GM12892 (cell line): Measurements from ENCODE around the gene ADAMTS16.

Experiments
- POLR2A ChIP-seq: IDR thresholded peaks from 2 replicates; pipeline ENCODE4 v1.6.1; 2011; ENCODE audit warnings: low read depth, low read length, control low read depth
- TAF1 ChIP-seq: IDR thresholded peaks from 2 replicates; pipeline ENCODE4 v1.6.1; 2011; ENCODE audit warnings: low read depth, mild to moderate bottlenecking, control low read depth, low read length, borderline replicate concordance

GRCh38 chr5:5203451-5203850, 63.3 kb downstream of the ADAMTS16 start:
- TF ChIP-seq POLR2A, result no peak
- TF ChIP-seq TAF1, result no peak
